ENCODE measurements around the gene FRMD3.

DNA sequence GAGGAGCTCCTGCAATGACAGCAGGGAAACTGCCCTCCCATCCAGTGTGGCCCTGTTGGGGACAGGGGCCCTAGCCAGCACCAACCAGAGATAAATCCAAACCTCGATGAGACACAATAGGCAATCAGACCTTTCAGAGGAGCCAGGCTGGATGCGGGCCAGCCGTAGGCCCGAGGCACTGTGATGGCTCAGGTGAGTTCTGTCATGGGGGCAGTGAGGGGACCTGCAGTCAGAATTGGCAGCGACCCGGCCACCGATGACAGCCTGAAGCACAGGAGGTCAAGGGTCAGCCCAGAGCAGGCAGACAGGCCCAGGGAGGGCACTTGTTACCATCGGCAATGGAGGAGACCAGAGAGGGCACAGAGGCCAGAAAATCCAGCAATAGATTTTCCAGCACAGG lies 90.8 kb downstream of the FRMD3 start:
- TF ChIP-seq, protein P1, sequence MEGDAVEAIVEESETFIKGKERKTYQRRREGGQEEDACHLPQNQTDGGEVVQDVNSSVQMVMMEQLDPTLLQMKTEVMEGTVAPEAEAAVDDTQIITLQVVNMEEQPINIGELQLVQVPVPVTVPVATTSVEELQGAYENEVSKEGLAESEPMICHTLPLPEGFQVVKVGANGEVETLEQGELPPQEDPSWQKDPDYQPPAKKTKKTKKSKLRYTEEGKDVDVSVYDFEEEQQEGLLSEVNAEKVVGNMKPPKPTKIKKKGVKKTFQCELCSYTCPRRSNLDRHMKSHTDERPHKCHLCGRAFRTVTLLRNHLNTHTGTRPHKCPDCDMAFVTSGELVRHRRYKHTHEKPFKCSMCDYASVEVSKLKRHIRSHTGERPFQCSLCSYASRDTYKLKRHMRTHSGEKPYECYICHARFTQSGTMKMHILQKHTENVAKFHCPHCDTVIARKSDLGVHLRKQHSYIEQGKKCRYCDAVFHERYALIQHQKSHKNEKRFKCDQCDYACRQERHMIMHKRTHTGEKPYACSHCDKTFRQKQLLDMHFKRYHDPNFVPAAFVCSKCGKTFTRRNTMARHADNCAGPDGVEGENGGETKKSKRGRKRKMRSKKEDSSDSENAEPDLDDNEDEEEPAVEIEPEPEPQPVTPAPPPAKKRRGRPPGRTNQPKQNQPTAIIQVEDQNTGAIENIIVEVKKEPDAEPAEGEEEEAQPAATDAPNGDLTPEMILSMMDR (IDR thresholded peaks at IDR 0.05), result no peak
- no peak for TF ChIP-seq POLR2A (IDR thresholded peaks at IDR 0.05)

All from body of pancreas (tissue), 4 donors.